Esophagus muscularis mucosa (tissue), 4 donors: ENCODE data around the gene TRHDE. TPM values are rescaled to one million over a fixed set of nuclear protein-coding genes. Genes with fewer than 3 reads are reported as not detected.

Source experiments
- DNase-seq: peaks from one replicate; pipeline ENCODE4 v3.0.0-alpha.2; 2017; ENCODE audit errors: extremely low spot score
- H3K27ac ChIP-seq, 4 donors: fragments of 200-600 bp; sonication (generic); replicated peaks in 1 of 4; 1 replicate in 3 of 4; 2 replicates in 1 of 4; pipeline ENCODE4 v1.5.1; 2016 to 2019; ENCODE audit warnings: mild to moderate bottlenecking in 1 of 4
- H3K27me3 ChIP-seq, 4 donors: fragments of 200-600 bp; sonication (generic); one replicate each; pipeline versions ENCODE4 v1.5.1 to v1.6.0; 2016 to 2019
- H3K36me3 ChIP-seq, 4 donors: fragments of 200-600 bp; sonication (generic); one replicate each; pipeline ENCODE4 v1.5.1; 2016 to 2019
- H3K4me1 ChIP-seq, 4 donors: fragments of 200-600 bp; sonication (generic); one replicate each; pipeline ENCODE4 v1.5.1; 2016 to 2019
- H3K4me3 ChIP-seq, 4 donors: fragments of 200-600 bp; sonication (generic); 1 replicate in 2 of 4; 2 replicates in 2 of 4; pipeline ENCODE4 v1.5.1; 2016 to 2019; ENCODE audit warnings: mild to moderate bottlenecking in 4 of 4, moderate library complexity in 1 of 4
- H3K9me3 ChIP-seq, 4 donors: fragments of 200-600 bp; sonication (generic); 1 replicate in 3 of 4; 2 replicates in 1 of 4; pipeline ENCODE4 v1.5.1; 2016 to 2019
- EP300 ChIP-seq: sonication (generic); formaldehyde crosslinking; IDR thresholded peaks from one replicate; pipeline ENCODE4 v1.6.1; 2017; ENCODE audit warnings: antibody characterized with exemption
- POLR2A ChIP-seq: fragments of 450-650 bp; IDR thresholded peaks from one replicate; pipeline ENCODE4 v1.6.1; 2017; ENCODE audit warnings: antibody characterized with exemption, moderate library complexity, mild to moderate bottlenecking, low read depth
- POLR2AphosphoS5 ChIP-seq, 2 donors: sonication (generic); formaldehyde crosslinking; IDR thresholded peaks; one replicate each; pipeline ENCODE4 v1.6.1; 2017; ENCODE audit warnings: antibody characterized with exemption in 2 of 2
- WGBS: methylation state at CpG from one replicate; pipeline ENCODE4 v1.1.5; 2018; 5-methylcytosine and 5-hydroxymethylcytosine counted together
- intact Hi-C: fragments of 100-400 bp; cut with DNase I; formaldehyde crosslinking; loops from one replicate; pipeline ENCODE4 v1.15.1; 2023
- total RNA-seq, 4 donors: library from RNA; depleted of rRNA; stranded (reverse); fragments of >200 nt; gene quantifications; one replicate each; pipeline versions ENCODE4 v1.1.0 to v1.2.1, GENCODE V29; 2016
- TF ChIP-seq, protein P1 (sequence below), 3 experiments: fragments of 200-600 bp in 2 of 3; fragments of 450-650 bp in 1 of 3; sonication (generic) in 2 of 3; IDR thresholded peaks; one replicate each; pipeline ENCODE4 v1.5.1; 2017 to 2019; ENCODE audit warnings: antibody characterized with exemption in 3 of 3, mild to moderate bottlenecking in 2 of 3, moderate library complexity in 1 of 3

Gene TRHDE
- total RNA-seq, 4 donors from 2014 or later, result 0.33 to 1.2 (median 0.74) TPM

DNA sequence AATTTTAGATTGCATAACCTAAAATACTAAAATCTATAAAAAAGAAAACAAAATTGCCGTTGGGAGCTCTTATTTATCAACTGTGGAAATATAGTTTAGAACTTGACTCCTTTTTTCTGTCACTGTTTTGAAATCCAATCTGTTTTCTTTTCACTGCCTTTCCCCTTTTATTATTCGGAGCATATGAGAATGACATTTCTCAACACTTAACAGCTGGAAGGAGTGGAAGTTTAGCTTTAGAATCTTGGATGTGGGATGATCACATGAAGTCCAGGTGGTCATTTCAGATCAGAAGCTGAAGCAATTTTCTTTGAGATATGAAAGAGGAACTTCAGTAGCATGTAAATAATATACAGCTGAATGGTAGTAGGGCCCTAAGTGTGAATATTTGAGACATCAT lies 16.7 kb downstream of the TRHDE start:
- intact Hi-C loops, result loop anchor here (10.0 kb wide), 1 partner anchor 274 kb away; no protein-coding TSS in a partner anchor
- H3K27ac ChIP-seq, result no peak overlapping the region
- H3K36me3 ChIP-seq, result no peaks in the 10 kb centered on the region
- H3K4me3 ChIP-seq, result no peak overlapping the region
- TF ChIP-seq POLR2A, result no peak
- WGBS, result 40% methylated on average over 2 of the region's 2 CpGs
- DNase-seq, result no peak
- H3K4me1 ChIP-seq, result no peaks in the 10 kb centered on the region
- H3K27me3 ChIP-seq, result peaks cover 0 to 3% (median 0%) of the 10 kb centered on the region in 4 donors
- H3K9me3 ChIP-seq, result no peaks in the 10 kb centered on the region

DNA sequence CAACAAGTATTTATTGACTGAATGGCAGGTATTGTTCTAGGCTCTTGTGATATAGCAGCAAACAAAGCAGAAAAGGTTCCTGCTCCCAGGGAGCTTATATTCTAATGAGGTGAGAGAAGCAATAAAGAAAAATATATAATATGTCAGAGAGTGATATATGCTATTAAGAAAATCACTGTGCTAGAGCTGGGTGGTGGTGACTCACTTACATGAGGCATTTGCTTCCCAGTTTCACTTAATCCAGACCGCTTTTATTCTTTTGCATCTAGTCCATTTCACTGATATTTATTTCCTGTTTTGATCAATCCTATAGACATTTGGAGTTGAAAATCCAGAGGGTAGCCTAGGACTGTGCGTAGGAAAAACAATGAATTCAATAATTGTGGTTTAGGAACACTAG lies 17.5 kb downstream of the TRHDE start:
- 91% methylated on average over 2 of the region's 2 CpGs for WGBS
- TF ChIP-seq POLR2A (no peak), POLR2AphosphoS5 (IDR thresholded peaks at IDR 0.05) (no peak), EP300 (no peak)
- TF ChIP-seq, protein P1, sequence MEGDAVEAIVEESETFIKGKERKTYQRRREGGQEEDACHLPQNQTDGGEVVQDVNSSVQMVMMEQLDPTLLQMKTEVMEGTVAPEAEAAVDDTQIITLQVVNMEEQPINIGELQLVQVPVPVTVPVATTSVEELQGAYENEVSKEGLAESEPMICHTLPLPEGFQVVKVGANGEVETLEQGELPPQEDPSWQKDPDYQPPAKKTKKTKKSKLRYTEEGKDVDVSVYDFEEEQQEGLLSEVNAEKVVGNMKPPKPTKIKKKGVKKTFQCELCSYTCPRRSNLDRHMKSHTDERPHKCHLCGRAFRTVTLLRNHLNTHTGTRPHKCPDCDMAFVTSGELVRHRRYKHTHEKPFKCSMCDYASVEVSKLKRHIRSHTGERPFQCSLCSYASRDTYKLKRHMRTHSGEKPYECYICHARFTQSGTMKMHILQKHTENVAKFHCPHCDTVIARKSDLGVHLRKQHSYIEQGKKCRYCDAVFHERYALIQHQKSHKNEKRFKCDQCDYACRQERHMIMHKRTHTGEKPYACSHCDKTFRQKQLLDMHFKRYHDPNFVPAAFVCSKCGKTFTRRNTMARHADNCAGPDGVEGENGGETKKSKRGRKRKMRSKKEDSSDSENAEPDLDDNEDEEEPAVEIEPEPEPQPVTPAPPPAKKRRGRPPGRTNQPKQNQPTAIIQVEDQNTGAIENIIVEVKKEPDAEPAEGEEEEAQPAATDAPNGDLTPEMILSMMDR (IDR thresholded peaks at IDR 0.05), result no peak
- H3K4me1 ChIP-seq, result no peaks in the 10 kb centered on the region
- no peak overlapping the region for H3K4me3 ChIP-seq
- H3K9me3 ChIP-seq, result no peaks in the 10 kb centered on the region
- H3K27ac ChIP-seq, result no peak overlapping the region
- no peak for DNase-seq
- intact Hi-C loops, result loop anchor here (10.0 kb wide), 1 partner anchor 275 kb away; no protein-coding TSS in a partner anchor
- H3K36me3 ChIP-seq, result no peaks in the 10 kb centered on the region
- peaks cover 0 to 10% (median 0%) of the 10 kb centered on the region in 4 donors for H3K27me3 ChIP-seq

DNA sequence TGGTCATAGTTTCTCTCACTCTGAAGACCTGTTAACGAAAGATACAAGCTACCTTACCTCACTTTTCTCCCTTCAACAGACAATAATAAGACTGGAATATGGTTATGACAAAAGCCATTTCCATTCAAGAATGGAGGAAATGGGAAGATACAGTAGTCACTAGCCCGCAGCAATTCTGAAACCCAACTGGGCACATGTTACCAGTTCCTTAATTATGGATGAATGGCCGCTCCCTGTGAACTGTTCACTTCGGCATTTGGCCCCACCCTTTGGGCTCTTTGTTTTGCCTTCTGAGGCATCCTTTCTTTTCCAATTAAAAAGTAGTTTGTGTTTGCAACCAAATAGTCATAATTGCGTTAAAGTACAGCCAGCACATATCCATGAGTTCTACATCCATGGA lies 19.0 kb downstream of the TRHDE start:
- intact Hi-C loops, result no loop called here
- Histone ChIP-seq H3K27ac (no peak overlapping the region), H3K4me3 (no peak overlapping the region), H3K4me1 (no peaks in the 10 kb centered on the region), H3K36me3 (no peaks in the 10 kb centered on the region), H3K9me3 (no peaks in the 10 kb centered on the region), H3K27me3 (peaks cover 0 to 16% (median 0%) of the 10 kb centered on the region in 4 donors)
- 91% methylated on average over 5 of the region's 5 CpGs for WGBS
- no peak for DNase-seq
- TF ChIP-seq, protein P1 (IDR thresholded peaks at IDR 0.05), result no peak
- TF ChIP-seq POLR2AphosphoS5 (IDR thresholded peaks at IDR 0.05) (no peak), EP300 (no peak), POLR2A (no peak)

DNA sequence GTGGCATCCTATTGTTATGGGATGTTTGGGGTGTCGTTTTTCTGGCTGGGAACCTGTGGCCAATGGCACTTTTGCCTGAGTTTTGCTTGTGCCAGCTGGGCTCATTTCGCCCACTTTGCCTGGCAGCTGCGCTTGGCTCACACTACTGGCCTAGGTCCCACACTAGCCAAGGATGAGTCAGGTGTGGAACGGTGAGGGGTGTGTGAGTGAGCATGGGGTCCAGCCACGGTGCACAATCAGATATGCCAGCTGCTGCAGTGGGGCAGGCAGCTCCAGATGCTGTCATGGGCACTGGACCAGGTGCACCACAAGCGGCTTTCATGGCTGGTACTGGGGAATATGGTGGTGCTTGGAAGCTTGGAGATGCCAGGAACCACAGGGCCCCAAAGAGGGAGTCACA lies 21.5 kb downstream of the TRHDE start:
- no peaks in the 10 kb centered on the region for H3K4me1 ChIP-seq
- H3K4me3 ChIP-seq, result no peak overlapping the region
- no peak overlapping the region for H3K27ac ChIP-seq
- TF ChIP-seq POLR2AphosphoS5 (IDR thresholded peaks at IDR 0.05), result no peak
- TF ChIP-seq, protein P1 (IDR thresholded peaks at IDR 0.05), result no peak
- TF ChIP-seq POLR2A, result no peak
- no peak for TF ChIP-seq EP300
- no peak for DNase-seq
- H3K9me3 ChIP-seq, result no peaks in the 10 kb centered on the region
- WGBS, result 98% methylated on average over 6 of the region's 6 CpGs
- H3K36me3 ChIP-seq, result no peaks in the 10 kb centered on the region
- peaks cover 0 to 16% (median 0%) of the 10 kb centered on the region in 4 donors for H3K27me3 ChIP-seq
- intact Hi-C loops, result no loop called here

DNA sequence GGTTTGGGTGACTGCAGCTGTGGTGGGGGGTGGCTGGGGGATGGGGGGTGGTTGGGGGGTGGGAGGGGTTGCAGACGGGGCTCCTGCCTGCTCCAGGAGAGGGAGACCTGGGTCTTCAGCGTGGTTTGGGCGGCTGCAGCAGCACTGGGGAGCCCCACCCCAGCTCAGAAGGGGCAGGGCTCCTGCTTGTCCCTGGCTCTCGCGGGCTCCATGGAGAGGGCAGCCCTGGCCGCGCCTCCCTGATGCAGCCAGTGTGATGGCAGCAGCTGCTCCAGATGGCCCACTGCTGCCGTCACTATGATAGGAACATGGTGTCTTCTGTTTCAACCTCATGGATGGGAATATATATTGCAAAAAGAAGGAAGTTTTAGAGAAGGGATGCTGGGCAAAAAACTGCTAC lies 22.9 kb downstream of the TRHDE start:
- H3K36me3 ChIP-seq, result no peaks in the 10 kb centered on the region
- WGBS, result 89% methylated on average over 8 of the region's 8 CpGs
- DNase-seq, result no peak
- H3K27me3 ChIP-seq, result peaks cover 0 to 16% (median 0%) of the 10 kb centered on the region in 4 donors
- intact Hi-C loops, result no loop called here
- H3K4me1 ChIP-seq, result no peaks in the 10 kb centered on the region
- no peaks in the 10 kb centered on the region for H3K9me3 ChIP-seq
- TF ChIP-seq, protein P1 (IDR thresholded peaks at IDR 0.05), result no peak
- TF ChIP-seq POLR2A (no peak), EP300 (no peak), POLR2AphosphoS5 (IDR thresholded peaks at IDR 0.05) (no peak)
- no peak overlapping the region for H3K4me3 ChIP-seq
- H3K27ac ChIP-seq, result no peak overlapping the region
